Measurements from ENCODE around the gene FABP3.

GRCh38 chr1:31371121-31371959, 1.5 kb downstream of the FABP3 start:
- no peak for TF ChIP-seq CTCF (conservative IDR thresholded peaks at IDR 0.05; ENCODE audit: low read depth, low read length)
- no peak for TF ChIP-seq MAFK (IDR thresholded peaks at IDR 0.05; ENCODE audit: low read depth, low read length)
- no peak for TF ChIP-seq USF2 (IDR thresholded peaks at IDR 0.05; ENCODE audit: low read depth, low read length)
- no peak for TF ChIP-seq RAD21 (IDR thresholded peaks at IDR 0.05; ENCODE audit: low read length)
- TF ChIP-seq CEBPB (IDR thresholded peaks at IDR 0.05; ENCODE audit: low read depth, low read length) = no peak
- no peak for TF ChIP-seq POLR2A (IDR thresholded peaks at IDR 0.05; ENCODE audit: low read depth, low read length)
- TF ChIP-seq NFE2L2 (IDR thresholded peaks at IDR 0.05; ENCODE audit: low read depth, low read length) = no peak
- no peak for TF ChIP-seq FOS (IDR thresholded peaks at IDR 0.05; ENCODE audit: low read depth, low read length)
- TF ChIP-seq MAZ (IDR thresholded peaks at IDR 0.05; ENCODE audit: borderline replicate concordance, low read depth, low read length) = no peak

Measured in IMR-90 (cell line).